HEK293T (cell line): ENCODE data around the gene CCDC187.
"Not testable (repeated sequence)": the region's sequence is repeated elsewhere in the genome, so short reads cannot be mapped to it uniquely, and the experiment has no call there.

Experiments
- CTCF ChIA-PET: fragments of 350-600 bp; formaldehyde crosslinking; extraction: SDS; loops from one replicate; lab custom pipeline; 2021; ENCODE audit warnings: antibody characterized with exemption, inconsistent platforms; lab: Yijun Ruan, JAX
- POLR2A ChIA-PET: fragments of 350-600 bp; formaldehyde crosslinking; extraction: SDS; loops from one replicate; lab custom pipeline; 2020; ENCODE audit warnings: antibody characterized with exemption, inconsistent platforms; lab: Yijun Ruan, JAX
- DNase-seq: peaks from one replicate; pipeline ENCODE4 v3.0.0; 2012; ENCODE audit warnings: mixed read lengths; ENCODE audit errors: extremely low spot score
- ARNT ChIP-seq: fragments of 450-650 bp; IDR thresholded peaks from 2 replicates; pipeline ENCODE4 v1.6.1; 2017; ENCODE audit warnings: mild to moderate bottlenecking
- BHLHE40 ChIP-seq: fragments of 450-650 bp; IDR thresholded peaks from 2 replicates; pipeline ENCODE4 v1.6.1; 2016; ENCODE audit warnings: mild to moderate bottlenecking, moderate library complexity, borderline replicate concordance
- CTBP1 ChIP-seq: fragments of 450-650 bp; IDR thresholded peaks from 2 replicates; pipeline ENCODE4 v1.6.1; 2016; ENCODE audit warnings: borderline replicate concordance
- ELF4 ChIP-seq: fragments of 450-650 bp; IDR thresholded peaks from 2 replicates; pipeline ENCODE4 v1.6.1; 2017; ENCODE audit warnings: antibody characterized with exemption
- FOXA1 ChIP-seq: fragments of 450-650 bp; IDR thresholded peaks from 2 replicates; pipeline ENCODE4 v1.6.1; 2016; ENCODE audit warnings: mild to moderate bottlenecking
- FOXK2 ChIP-seq: fragments of 450-650 bp; IDR thresholded peaks from 2 replicates; pipeline ENCODE4 v1.6.1; 2016; ENCODE audit warnings: mild to moderate bottlenecking
- FOXM1 ChIP-seq: fragments of 450-650 bp; IDR thresholded peaks from 2 replicates; pipeline ENCODE4 v1.6.1; 2017; ENCODE audit warnings: mild to moderate bottlenecking, borderline replicate concordance
- HDGF ChIP-seq: fragments of 450-650 bp; IDR thresholded peaks from 2 replicates; pipeline ENCODE4 v1.6.1; 2017; ENCODE audit warnings: antibody characterized with exemption, borderline replicate concordance
- L3MBTL2 ChIP-seq: fragments of 450-650 bp; conservative IDR thresholded peaks from 2 replicates; pipeline ENCODE4 v1.6.1; 2016; ENCODE audit warnings: mild to moderate bottlenecking
- LEF1 ChIP-seq: fragments of 450-650 bp; IDR thresholded peaks from 2 replicates; pipeline ENCODE4 v1.6.1; 2017; ENCODE audit warnings: mild to moderate bottlenecking, borderline replicate concordance
- NFRKB ChIP-seq: fragments of 450-650 bp; IDR thresholded peaks from 2 replicates; pipeline ENCODE4 v1.6.1; 2016; ENCODE audit warnings: mild to moderate bottlenecking, moderate library complexity
- PKNOX1 ChIP-seq: fragments of 450-650 bp; IDR thresholded peaks from 2 replicates; pipeline ENCODE4 v1.6.1; 2016
- SP1 ChIP-seq: fragments of 450-650 bp; IDR thresholded peaks from 2 replicates; pipeline ENCODE4 v1.6.1; 2017
- SUZ12 ChIP-seq: fragments of 450-650 bp; IDR thresholded peaks from 2 replicates; pipeline ENCODE4 v1.6.1; 2016; ENCODE audit warnings: mild to moderate bottlenecking
- TARDBP ChIP-seq: fragments of 450-650 bp; IDR thresholded peaks from 2 replicates; pipeline ENCODE4 v1.6.1; 2016
- ZNF384 ChIP-seq: fragments of 450-650 bp; IDR thresholded peaks from 2 replicates; pipeline ENCODE4 v1.6.1; 2016

Gene CCDC187

GRCh38 chr9:136321561-136321960 lies 17.7 kb upstream of the CCDC187 start:
- ChIA-PET POLR2A (interaction anchor here (0.8 kb wide), 1 partner anchor 9 kb away, joined by 3 read pairs; no protein-coding TSS in a partner anchor), CTCF (interaction anchor here (0.6 kb wide), 1 partner anchor 21 kb away, joined by 4 read pairs; no protein-coding TSS in a partner anchor)
- TF ChIP-seq ZNF384 (no peak), TARDBP (no peak), ARNT (no peak), ELF4 (no peak), SUZ12 (no peak), NFRKB (no peak), CTBP1 (no peak), L3MBTL2 (no peak), SP1 (no peak), HDGF (no peak), FOXA1 (no peak), LEF1 (no peak), BHLHE40 (no peak), FOXM1 (no peak), FOXK2 (no peak)
- DNase-seq: no peak

- POLR2A ChIA-PET, DNase-seq, CTCF ChIA-PET: not testable (repeated sequence)
Observed at GRCh38 chr9:136320972-136321371, 17.1 kb upstream of the CCDC187 start.

- CTCF ChIA-PET, DNase-seq, POLR2A ChIA-PET: not testable (repeated sequence)
Observed at GRCh38 chr9:136319955-136320354, 16.1 kb upstream of the CCDC187 start.

GRCh38 chr9:136319244-136319643 lies 15.3 kb upstream of the CCDC187 start:
- POLR2A ChIA-PET, DNase-seq, CTCF ChIA-PET: not testable (repeated sequence)

GRCh38 chr9:136318776-136319241 lies 14.9 kb upstream of the CCDC187 start:
- DNase-seq: no peak
- TF ChIP-seq FOXK2 (no peak), LEF1 (no peak), NFRKB (no peak), ZNF384 (no peak), SUZ12 (no peak), CTBP1 (no peak), ELF4 (no peak), BHLHE40 (no peak), L3MBTL2 (no peak), FOXM1 (no peak), PKNOX1 (no peak), FOXA1 (no peak), ARNT (no peak), TARDBP (no peak)
- ChIA-PET CTCF (no interaction called here), POLR2A (no interaction called here)

- no peak for TF ChIP-seq BHLHE40
- no peak for TF ChIP-seq FOXM1
- TF ChIP-seq ELF4: no peak
- no peak for TF ChIP-seq HDGF
- TF ChIP-seq L3MBTL2: no peak
- TF ChIP-seq TARDBP: no peak
- no peak for TF ChIP-seq ARNT
- TF ChIP-seq PKNOX1: no peak
- TF ChIP-seq ZNF384: no peak
- no peak for DNase-seq
- ChIA-PET CTCF (no interaction called here), POLR2A (no interaction called here)
Observed at GRCh38 chr9:136318111-136318775, 14.3 kb upstream of the CCDC187 start.

GRCh38 chr9:136317695-136318094 lies 13.8 kb upstream of the CCDC187 start:
- CTCF ChIA-PET: no interaction called here
- no peak for DNase-seq
- TF ChIP-seq FOXM1: no peak
- TF ChIP-seq BHLHE40: no peak
- no peak for TF ChIP-seq TARDBP
- no peak for TF ChIP-seq ELF4
- no peak for TF ChIP-seq HDGF
- no peak for TF ChIP-seq L3MBTL2
- TF ChIP-seq CTBP1: no peak
- TF ChIP-seq SP1: no peak
- TF ChIP-seq NFRKB: no peak
- TF ChIP-seq PKNOX1: no peak
- no peak for TF ChIP-seq LEF1
- no peak for TF ChIP-seq SUZ12
- TF ChIP-seq ZNF384: no peak
- POLR2A ChIA-PET: no interaction called here
